ENCODE data around the gene ERAP2.
"Not testable (repeated sequence)": the region's sequence is repeated elsewhere in the genome, so short reads cannot be mapped to it uniquely, and the experiment has no call there.

Gene ERAP2
- total RNA-seq: 132 to 395 (median 252) reads per million in 4 donors

GRCh38 chr5:96876292-96876850, at the start of gene ERAP2:
ERAP2 (plus strand) TSS chr5:96876500; CDS start chr5:96879686, 3,186 bp downstream.
- peak in 1 of 5 donors; percentile 80 for DNase-seq

- no peak for DNase-seq
These were observed 47.0 kb upstream of the ERAP2 start for GRCh38 chr5:96829297-96829696.

- DNase-seq: no peak
These were observed 42.3 kb upstream of the ERAP2 start for GRCh38 chr5:96834016-96834415.

- DNase-seq: no peak
These were observed 40.5 kb upstream of the ERAP2 start for GRCh38 chr5:96835791-96836191.

DNA sequence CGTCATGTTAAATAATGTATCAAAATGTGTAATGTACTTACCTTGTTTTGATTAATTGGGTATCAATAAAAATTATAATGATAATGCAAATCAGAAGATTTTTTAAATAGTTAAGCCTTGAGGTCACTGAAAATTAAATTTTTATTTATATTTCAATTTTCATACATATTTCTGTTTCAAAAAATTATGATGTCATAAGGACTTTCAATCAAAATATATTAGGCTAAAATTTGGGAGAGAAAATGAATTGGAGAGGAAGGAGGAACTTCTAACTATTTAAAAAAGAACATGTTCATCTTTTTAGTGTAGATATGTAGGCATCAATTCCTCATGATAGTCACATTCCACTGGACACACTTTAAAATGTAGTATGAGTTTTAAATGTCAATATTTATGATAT, 39.5 kb upstream of the ERAP2 start:
- DNase-seq: no peak

DNA sequence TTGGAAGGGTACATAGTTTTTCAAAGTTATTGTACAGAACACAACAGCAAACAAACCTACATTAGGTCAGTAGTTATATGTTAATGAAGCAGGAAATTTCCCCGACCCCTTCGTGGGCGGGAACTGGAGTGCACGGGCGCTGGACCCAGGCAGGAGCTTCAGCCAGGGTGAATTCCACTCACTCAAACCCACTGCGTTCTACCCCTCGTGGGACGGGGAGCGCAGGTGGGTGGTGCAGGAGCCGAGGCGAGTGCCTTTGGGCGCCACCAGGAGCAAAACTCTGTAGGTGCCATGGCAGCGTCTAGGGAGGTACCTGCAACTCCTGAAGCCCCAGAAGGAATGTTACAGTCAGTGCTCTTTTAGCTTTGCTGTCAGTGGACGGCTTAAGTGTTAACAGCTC, 39.0 kb upstream of the ERAP2 start:
- DNase-seq: no peak

GRCh38 chr5:96838201-96839070, 37.9 kb upstream of the ERAP2 start:
- no peak for DNase-seq

DNA sequence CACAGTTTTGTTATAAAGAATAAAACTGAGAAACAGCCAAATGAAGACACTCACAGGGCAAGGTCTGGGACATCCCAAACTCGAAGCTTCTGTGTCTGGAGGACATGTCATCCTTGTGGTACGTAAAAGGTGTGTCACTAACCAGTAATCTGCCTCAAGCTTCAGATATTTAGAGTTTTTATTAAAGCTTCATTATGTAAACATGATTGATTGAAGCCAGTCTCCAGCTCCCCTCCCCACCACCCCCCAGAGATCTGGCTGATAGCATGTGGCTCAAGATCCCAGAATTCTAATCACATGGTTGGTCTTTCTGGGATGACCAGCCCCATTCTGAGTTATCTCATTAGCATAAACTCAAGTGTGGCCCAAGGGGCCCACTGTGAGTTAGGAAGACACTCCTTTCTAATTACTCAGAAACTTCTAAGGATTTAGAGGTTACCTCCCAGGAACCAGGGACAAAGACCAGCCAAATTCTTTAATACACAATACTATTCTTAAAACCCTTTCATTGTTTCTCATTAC, 37.2 kb upstream of the ERAP2 start:
- DNase-seq: no peak

GRCh38 chr5:96841931-96842330, 34.4 kb upstream of the ERAP2 start:
- DNase-seq: not testable (repeated sequence)

GRCh38 chr5:96843140-96843539, 33.2 kb upstream of the ERAP2 start:
- DNase-seq: no peak

DNA sequence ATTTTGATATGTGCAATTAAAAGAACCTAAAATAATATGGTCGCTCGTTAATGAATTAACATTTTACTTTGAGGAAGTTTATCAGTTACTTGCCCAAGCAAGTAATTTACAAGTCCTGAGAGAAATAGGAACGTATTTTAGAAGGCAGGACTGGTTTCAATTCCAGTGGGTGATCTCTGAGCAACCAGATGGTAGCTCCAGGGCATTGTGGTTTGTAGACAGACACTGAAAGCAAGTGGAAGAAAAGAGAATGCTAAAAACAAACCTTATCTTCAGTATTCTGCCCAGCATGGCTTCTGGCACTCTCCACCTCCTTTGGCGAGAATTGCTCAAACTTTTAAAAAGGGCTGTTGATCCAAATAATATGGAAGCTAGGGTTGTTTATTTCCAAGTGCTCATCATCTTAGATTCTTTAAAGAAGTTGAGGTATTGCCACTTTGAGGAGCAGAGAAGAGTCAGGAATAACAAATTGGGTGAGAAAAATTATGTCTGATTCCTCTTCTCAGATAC, 31.8 kb upstream of the ERAP2 start:
- no peak for DNase-seq

DNA sequence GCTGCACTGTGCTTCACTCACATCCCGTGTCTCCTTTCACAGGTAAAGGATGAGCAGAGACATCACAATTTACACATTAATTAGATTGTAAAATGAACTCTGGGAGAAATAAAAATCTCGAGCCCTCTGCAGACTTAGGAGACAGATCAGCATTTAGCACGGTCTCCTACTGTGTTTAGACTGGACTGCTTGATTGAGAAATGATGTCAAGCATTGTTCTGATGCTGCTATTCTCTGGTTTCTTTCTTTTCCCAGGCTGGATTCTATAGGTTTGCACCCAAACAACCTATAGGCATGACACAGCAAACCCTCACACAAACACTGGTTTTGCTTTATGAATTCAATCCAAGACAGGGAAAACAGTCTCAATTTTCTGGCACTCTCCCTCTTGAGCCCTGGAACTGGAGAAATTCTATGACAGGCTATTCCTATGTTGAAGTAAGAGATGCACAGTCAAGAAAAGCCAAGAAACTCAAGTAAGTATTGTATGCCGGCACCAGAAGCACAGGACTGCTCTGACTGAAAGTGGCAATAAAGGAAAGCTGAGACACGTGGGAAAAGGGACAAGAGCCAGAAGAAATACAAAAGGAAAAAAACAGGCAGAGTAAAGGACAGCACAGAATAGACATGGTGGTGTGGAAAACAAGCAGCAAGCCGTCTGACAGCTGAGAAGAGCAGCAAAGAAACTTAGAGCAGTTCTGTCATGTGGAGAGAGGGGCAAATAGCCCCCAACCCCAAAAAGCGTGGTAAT, 24.8 kb upstream of the ERAP2 start:
- DNase-seq: no peak

- no peak for DNase-seq
These were observed 23.5 kb upstream of the ERAP2 start for GRCh38 chr5:96852759-96853158.

- no peak for DNase-seq
These were observed 22.2 kb upstream of the ERAP2 start for GRCh38 chr5:96854067-96854466.

DNA sequence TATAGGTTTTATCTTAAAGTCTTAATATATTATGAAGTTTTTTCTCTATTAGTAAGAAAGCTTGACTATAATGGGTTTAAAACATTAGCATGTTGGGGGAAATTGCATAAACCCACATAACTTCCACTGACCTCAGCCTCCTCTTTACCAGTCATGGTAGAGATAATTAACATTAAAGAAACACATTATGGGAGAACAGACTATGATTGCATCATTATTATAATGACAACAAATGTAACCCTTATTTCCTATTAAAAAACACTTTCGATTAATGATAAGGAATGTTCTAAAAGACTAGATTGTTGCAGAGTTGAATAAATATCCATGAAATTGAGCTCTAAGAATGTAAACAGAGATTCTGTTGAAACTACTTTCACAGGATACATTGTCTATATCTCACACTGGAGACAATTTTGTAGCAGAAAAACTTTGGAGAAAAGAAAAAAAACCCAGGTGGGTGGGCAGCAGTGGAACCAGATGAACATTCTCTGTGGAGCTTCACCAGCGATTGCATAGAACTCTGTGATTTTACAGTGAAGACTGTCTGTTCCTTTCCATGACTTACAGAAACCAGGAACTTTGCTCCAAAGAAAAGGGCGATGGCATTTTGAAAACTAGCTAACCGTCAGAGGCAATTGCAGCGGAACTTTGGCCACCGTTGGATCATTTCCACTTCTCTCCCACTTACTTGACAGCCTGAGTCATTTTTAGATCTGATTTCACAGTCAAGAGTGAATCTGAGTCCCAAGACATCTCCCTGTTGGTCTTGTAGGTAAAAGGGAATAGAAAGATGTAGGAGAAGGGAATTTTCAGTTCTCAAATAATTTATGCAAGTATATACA, 21.0 kb upstream of the ERAP2 start:
- no peak for DNase-seq

- no peak for DNase-seq
These were observed 19.9 kb upstream of the ERAP2 start for GRCh38 chr5:96856371-96856770.

- DNase-seq: no peak
These were observed 18.8 kb upstream of the ERAP2 start for GRCh38 chr5:96857454-96857853.

GRCh38 chr5:96857924-96858323, 18.4 kb upstream of the ERAP2 start:
- no peak for DNase-seq

GRCh38 chr5:96859375-96859774, 16.9 kb upstream of the ERAP2 start:
- DNase-seq: no peak

GRCh38 chr5:96861076-96861475, 15.2 kb upstream of the ERAP2 start:
- DNase-seq: no peak

DNA sequence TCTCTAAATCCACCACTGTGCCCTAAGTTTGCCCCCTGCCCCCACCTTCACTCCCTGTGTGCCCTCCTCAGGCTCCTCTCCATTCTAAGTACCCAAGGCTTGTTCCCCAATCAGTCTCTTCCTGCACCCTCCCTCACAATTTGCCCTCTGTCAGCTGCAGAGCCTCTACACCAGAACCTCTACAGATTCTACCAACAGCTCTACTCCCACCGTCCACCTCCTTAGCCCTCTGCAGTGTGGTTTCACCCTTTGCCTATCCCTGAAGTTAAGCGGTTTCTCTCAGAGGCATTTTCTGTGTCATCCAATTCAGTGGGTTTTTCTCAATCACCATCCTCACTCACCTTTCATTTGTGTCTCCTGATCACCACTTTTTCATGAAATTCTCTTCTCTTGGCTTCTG, 13.2 kb upstream of the ERAP2 start:
- no peak for DNase-seq

DNA sequence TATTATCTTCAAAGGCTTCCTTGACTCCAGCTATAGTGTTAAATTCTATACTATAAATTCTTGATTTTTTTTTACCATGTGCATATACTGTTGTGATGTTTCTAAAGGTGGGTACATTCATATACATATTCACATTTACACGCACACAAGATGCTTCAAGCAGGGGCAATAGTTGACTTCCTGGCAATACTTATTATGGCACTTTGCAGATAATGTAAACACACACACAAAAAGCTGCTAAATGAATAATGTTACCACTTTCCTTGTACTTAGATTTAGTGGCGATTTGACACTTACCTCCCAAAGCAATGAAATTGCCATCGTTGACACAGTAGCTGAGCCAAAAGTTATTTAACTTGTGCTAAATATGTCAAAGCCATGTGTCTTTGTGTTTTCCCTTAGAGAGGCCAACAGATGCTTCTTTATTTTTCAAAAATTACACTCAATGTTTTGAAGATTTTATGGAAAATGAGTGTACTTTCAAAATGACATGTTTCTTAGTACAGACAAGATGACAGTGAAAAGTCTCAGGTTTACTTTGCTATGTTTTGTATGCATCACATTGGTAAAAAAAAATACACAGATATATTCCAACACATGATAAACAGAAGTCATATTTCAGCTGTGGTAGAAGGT, 12.2 kb upstream of the ERAP2 start:
- peak in 1 of 5 donors; percentile 44 for DNase-seq
